Measurements from ENCODE around the gene IFNA13.

The IFNA13 gene

DNA sequence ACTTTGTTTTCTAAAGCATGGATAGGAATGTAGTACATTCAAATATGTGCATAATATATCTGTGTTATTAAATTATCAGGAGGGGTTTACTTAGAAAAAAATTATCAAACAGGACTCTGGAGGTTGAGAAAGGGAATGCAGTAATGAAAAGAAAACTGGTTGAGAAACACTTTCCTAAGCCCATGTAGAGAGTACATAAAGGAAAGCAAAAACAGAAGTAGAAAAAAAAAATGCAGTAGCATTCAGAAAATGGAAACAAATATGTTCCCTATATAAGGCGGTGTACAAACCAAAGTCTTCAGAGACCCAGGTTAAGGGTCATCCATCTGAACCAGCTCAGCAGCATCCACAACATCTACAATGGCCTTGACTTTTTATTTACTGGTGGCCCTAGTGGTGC lies 41.0 kb upstream of the IFNA13 start, which contains the start of gene IFNA8:
IFNA8 (plus strand) TSS at position 301 of the 400 bp plus-strand sequence; CDS start at position 361, 60 bp downstream.
- H3K4me3 ChIP-seq (replicated peaks; ENCODE audit: low read depth, low read length): no peak within 1 kb of the TSS
- DNase-seq (ENCODE audit: extremely low read depth, low read depth): no peak
- TF ChIP-seq, protein P1, sequence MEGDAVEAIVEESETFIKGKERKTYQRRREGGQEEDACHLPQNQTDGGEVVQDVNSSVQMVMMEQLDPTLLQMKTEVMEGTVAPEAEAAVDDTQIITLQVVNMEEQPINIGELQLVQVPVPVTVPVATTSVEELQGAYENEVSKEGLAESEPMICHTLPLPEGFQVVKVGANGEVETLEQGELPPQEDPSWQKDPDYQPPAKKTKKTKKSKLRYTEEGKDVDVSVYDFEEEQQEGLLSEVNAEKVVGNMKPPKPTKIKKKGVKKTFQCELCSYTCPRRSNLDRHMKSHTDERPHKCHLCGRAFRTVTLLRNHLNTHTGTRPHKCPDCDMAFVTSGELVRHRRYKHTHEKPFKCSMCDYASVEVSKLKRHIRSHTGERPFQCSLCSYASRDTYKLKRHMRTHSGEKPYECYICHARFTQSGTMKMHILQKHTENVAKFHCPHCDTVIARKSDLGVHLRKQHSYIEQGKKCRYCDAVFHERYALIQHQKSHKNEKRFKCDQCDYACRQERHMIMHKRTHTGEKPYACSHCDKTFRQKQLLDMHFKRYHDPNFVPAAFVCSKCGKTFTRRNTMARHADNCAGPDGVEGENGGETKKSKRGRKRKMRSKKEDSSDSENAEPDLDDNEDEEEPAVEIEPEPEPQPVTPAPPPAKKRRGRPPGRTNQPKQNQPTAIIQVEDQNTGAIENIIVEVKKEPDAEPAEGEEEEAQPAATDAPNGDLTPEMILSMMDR (IDR thresholded peaks at IDR 0.05; ENCODE audit: low read depth, low read length, missing control alignments): no peak

DNA sequence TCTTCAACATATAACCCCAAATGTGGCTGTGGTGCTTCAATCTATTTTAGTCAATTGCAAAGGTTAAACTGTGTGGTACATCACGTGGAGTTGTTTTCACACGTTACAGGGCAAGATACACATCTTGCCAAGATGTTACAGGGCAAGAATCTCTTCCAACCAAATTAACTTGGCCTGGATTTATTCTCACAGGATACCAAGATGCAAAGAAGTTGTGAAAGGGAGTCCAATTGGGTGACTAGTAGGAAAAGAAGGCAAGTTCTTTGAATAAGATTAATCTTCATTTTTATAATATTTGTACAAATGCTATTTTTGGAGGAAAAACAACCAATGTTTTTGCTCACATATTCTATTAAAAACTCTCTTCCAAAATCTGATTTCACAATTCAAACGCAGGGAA lies 36.3 kb upstream of the IFNA13 start:
- DNase-seq (ENCODE audit: extremely low read depth, low read depth): no peak
- H3K4me3 ChIP-seq (replicated peaks; ENCODE audit: low read depth, low read length): no peak overlapping the region

DNA sequence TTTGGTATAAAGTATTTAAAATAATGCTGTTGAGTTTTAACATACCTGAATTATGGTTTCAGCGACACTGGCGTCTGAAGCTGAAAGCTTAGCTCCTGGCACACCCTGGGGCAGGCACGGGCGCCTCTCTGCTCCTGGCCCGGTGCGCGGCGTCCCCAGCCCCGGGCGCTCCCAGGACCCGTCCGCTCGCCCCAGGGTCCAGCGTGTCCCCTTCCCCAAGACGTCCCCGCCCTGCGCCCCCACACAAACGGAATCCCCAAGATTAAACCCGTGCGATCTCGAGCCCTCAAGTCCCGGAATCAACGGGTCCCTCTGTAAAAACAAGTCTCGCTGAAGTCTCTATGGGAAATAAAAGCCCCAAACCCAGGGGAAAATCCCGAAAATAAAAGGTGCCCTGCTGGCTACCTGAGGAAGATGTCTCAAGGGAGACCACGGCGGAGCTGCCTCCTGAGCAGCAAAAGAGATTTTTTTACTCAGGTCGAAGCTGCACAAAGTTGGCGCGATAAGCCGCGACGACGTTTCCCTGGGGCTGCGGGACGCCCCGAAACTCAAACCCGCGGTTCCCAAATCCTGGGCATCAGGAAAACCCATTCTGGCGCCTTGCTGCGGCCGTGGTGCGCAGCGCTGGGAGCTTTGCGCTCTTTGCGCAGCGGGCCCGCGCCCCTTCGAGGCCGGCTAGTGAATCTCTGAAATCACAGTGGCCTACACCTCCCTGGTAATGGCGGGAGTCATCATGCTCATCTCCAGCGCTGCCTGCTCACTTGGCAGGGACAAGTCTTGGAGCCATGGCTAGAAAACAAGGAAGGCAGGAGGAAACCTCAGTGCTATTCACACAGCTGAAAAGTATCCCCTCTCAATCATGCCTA lies 34.8 kb upstream of the IFNA13 start:
- H3K4me3 ChIP-seq (replicated peaks; ENCODE audit: low read depth, low read length): no peak overlapping the region
- no peak for DNase-seq (ENCODE audit: extremely low read depth, low read depth)
- TF ChIP-seq, protein P1 (IDR thresholded peaks at IDR 0.05; ENCODE audit: low read depth, low read length, missing control alignments): no peak

More for the DNA sequence above, 36.3 kb upstream of the IFNA13 start:
- TF ChIP-seq, protein P1 (IDR thresholded peaks at IDR 0.05; ENCODE audit: low read depth, low read length, missing control alignments): no peak

DNA sequence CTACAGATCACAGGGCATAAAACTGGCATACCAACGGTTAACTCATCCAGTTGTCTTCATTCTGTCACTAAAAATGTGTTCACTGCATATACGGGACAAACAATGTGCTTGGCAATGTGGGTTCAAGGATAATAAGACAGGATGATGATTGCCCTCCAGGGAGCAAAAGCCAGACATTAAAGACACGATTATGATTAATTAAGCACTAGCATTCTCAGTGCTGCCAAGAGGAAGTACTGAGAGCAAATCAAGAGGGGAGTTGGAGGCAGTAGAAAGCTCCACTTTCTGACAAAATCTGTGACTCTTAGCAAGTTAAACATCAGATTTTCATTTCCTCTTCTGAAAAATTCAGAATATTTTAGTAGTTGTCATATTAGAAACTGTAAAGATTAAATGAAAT lies 32.1 kb upstream of the IFNA13 start:
- DNase-seq (ENCODE audit: extremely low read depth, low read depth): no peak
- TF ChIP-seq, protein P1 (IDR thresholded peaks at IDR 0.05; ENCODE audit: low read depth, low read length, missing control alignments): no peak
- no peak overlapping the region for H3K4me3 ChIP-seq (replicated peaks; ENCODE audit: low read depth, low read length)

DNA sequence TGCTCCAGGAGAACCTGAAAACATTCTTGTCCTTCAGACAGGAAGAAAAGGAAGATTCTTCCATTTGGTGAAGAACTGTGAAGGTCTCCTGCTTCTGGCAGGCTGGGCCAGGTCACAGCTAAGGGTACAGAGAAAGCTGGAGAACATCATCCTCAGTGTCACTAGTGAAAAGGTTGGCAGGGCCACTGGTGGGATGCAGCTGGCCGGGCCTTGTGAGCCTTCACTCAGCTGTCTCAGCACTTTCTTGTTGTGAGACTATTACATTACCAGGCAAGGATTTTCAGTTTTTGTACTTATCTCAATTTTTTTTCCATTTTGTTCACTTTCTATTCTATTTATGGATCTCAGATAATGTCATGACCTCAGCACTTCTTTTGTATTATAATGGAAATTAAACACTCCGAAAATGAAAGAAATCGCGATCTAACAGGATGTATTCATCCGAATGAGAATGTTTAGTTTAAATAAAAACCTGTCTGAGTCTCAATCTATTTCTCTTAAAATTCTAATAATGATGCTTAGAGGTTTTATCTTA lies 31.2 kb upstream of the IFNA13 start:
- no peak for DNase-seq (ENCODE audit: extremely low read depth, low read depth)
- TF ChIP-seq, protein P1 (IDR thresholded peaks at IDR 0.05; ENCODE audit: low read depth, low read length, missing control alignments): no peak
- H3K4me3 ChIP-seq (replicated peaks; ENCODE audit: low read depth, low read length): no peak overlapping the region

DNA sequence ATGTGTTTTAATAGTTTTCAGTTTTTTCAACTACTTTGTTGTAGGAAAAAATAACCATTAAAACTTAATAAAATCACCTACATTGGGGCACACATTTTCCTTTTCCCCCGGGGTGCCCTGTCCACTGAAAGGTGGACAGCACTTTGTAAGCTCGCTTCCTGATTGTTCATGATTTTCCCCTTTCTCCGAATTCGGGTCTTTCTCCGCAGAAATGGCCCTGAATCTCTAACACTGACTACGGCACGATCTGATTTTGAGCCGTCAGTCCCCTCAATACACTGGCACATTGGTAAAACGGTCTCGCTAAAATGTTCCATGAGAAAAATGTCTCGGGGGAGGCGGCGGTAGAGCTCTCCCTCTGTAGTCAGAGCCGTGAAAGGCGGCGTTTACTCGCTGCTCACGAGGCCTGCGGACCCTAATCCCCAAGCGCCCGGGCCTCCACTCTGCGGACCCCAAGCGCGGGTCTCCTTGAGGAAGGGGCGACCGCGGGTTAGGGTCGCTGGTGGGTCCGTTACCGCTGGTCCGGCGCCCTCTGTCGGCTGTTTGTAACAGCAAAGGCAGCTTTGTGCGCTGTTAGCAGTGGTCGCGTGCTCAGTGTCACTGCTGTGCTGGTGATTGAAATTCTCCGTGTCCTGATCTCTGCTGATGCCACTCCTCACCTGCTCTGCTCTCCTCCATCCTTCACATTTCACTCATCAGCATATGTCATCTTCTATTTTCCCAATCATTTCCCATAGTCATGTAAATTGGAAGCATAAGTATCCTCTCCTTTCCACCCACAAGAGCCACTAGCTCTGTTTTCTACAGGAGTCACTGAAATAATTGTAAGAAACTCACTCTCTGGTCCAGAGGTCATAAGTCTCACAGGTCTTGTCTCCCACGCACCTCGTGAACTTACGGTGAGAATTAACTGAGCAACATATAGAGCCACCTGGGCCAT lies 28.2 kb upstream of the IFNA13 start:
- DNase-seq (ENCODE audit: extremely low read depth, low read depth): no peak
- TF ChIP-seq, protein P1 (IDR thresholded peaks at IDR 0.05; ENCODE audit: low read depth, low read length, missing control alignments): peak; percentile 85
- peak overlapping the region; percentile 35 for H3K4me3 ChIP-seq (replicated peaks; ENCODE audit: low read depth, low read length)

Measured in HFF-Myc (cell line).